HG03354 (cell line): Measurements from ENCODE around the gene PI4K2A.

ENCODE experiments used
- ATAC-seq: cut with Tn5 transposase; IDR thresholded peaks from one replicate; pipeline ENCODE4 v1.9.1; 2021; ENCODE audit warnings: mild to moderate bottlenecking; ENCODE audit not compliant: unreplicated experiment, poor library complexity, severe bottlenecking

PI4K2A gene

GRCh38 chr10:97719602-97720001 is 79.1 kb downstream of the PI4K2A start:
- no peak for ATAC-seq

GRCh38 chr10:97721871-97722780 is 81.7 kb downstream of the PI4K2A start:
- ATAC-seq, result no peak

- no peak for ATAC-seq
Measured at GRCh38 chr10:97723001-97723400, 82.5 kb downstream of the PI4K2A start.

GRCh38 chr10:97724341-97724941 is 84.0 kb downstream of the PI4K2A start:
- no peak for ATAC-seq
